Sigmoid colon (tissue), 3 donors: ENCODE data around the gene POLR2H.

Experiments
- POLR2A ChIP-seq, 2 donors: fragments of 450-650 bp; IDR thresholded peaks; one replicate each; pipeline ENCODE4 v1.6.1; 2016; ENCODE audit warnings: antibody characterized with exemption in 2 of 2, mild to moderate bottlenecking in 2 of 2, moderate library complexity in 2 of 2
- TF ChIP-seq, protein P1 (sequence below), 4 experiments: fragments of 450-650 bp in 3 of 4; fragments of 200-600 bp in 1 of 4; IDR thresholded peaks; one replicate each; pipeline ENCODE4 v1.5.1; 2016 to 2019; ENCODE audit warnings: antibody characterized with exemption in 4 of 4, mild to moderate bottlenecking in 3 of 4, moderate library complexity in 2 of 4

DNA sequence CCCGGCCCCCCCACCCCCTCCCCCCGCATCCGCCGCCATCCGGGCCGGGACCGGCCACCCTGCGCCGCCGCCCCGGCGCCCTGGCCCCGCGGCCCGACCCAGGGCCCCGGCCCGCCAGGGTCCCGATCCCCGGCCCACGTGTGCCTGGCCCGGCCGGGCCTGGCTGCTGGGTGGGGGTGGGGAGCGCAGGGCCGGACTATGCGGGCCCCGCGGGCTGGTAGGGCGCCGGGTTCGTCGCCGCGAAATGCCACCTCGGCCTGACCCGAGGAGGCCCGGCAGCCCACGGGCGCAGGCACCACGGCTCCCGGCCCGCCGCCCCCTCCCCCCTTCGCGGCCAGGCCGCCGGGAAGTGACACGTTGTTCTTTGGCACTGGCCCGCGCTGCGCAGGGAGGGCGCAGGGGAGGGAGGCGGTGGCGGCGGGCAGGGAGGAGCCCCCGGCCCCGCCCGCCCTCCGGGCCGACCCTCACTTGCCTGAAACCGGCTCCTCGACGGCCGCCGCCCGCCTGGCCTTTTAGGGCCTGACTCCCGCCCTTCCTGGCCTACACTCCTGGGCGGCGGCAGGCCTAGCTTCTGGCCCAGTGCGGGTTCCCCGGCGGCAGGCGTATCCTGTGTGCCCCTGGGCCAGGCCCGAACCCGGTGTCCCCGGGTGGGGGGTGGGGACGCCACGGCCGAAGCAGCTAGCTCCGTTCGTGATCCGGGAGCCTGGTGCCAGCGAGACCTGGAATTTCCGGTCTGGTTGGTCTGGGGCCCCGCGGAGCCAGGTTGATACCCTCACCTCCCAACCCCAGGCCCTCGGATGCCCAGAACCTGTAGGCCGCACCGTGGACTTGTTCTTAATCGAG, 46.6 kb upstream of the POLR2H start:
- TF ChIP-seq, protein P1, sequence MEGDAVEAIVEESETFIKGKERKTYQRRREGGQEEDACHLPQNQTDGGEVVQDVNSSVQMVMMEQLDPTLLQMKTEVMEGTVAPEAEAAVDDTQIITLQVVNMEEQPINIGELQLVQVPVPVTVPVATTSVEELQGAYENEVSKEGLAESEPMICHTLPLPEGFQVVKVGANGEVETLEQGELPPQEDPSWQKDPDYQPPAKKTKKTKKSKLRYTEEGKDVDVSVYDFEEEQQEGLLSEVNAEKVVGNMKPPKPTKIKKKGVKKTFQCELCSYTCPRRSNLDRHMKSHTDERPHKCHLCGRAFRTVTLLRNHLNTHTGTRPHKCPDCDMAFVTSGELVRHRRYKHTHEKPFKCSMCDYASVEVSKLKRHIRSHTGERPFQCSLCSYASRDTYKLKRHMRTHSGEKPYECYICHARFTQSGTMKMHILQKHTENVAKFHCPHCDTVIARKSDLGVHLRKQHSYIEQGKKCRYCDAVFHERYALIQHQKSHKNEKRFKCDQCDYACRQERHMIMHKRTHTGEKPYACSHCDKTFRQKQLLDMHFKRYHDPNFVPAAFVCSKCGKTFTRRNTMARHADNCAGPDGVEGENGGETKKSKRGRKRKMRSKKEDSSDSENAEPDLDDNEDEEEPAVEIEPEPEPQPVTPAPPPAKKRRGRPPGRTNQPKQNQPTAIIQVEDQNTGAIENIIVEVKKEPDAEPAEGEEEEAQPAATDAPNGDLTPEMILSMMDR (IDR thresholded peaks at IDR 0.05): no peak
- peak; percentile 27 to 42 for TF ChIP-seq POLR2A (IDR thresholded peaks at IDR 0.05)
